Osteoblast (primary cell): ENCODE results near the gene MAVS. TPM values are rescaled to one million over a fixed set of nuclear protein-coding genes. Genes with fewer than 3 reads are reported as not detected.

Experiments used
- DNase-seq: peaks from one replicate; pipeline ENCODE4 v3.0.0; 2011; ENCODE audit warnings: low spot score, mixed read lengths; ENCODE audit not compliant: insufficient read length; ENCODE audit errors: missing footprints
- H2AFZ ChIP-seq: 2 replicates; pipeline ENCODE4 v1.6.0; 2011; ENCODE audit warnings: mild to moderate bottlenecking, low read length
- H3K27ac ChIP-seq: 2 replicates; pipeline ENCODE4 v1.5.1; 2011; ENCODE audit warnings: mild to moderate bottlenecking, low read depth, low read length, moderate library complexity
- H3K27me3 ChIP-seq: 2 replicates; pipeline ENCODE4 v1.6.0; 2012; ENCODE audit warnings: mild to moderate bottlenecking, control low read depth, inconsistent platforms, low read length, moderate library complexity; ENCODE audit not compliant: insufficient read depth
- H3K36me3 ChIP-seq: 2 replicates; pipeline ENCODE4 v1.5.1; 2011; ENCODE audit warnings: mild to moderate bottlenecking, low read length, control low read depth, moderate library complexity; ENCODE audit not compliant: insufficient read depth
- H3K4me1 ChIP-seq: 2 replicates; pipeline ENCODE4 v1.5.1; 2011; ENCODE audit warnings: mild to moderate bottlenecking, low read length, control low read depth, moderate library complexity; ENCODE audit not compliant: insufficient read depth
- H3K4me2 ChIP-seq: 2 replicates; pipeline ENCODE4 v1.6.0; 2011; ENCODE audit warnings: mild to moderate bottlenecking, low read length; ENCODE audit not compliant: insufficient read depth
- H3K4me3 ChIP-seq: fragments of 200-600 bp; sonication (generic); 3 replicates; pipeline ENCODE4 v1.5.1; 2012; ENCODE audit warnings: mild to moderate bottlenecking, low read length, inconsistent platforms; ENCODE audit not compliant: insufficient read depth
- H3K79me2 ChIP-seq: 2 replicates; pipeline ENCODE4 v1.6.0; 2012; ENCODE audit warnings: mild to moderate bottlenecking, low read length, control low read depth, inconsistent platforms; ENCODE audit not compliant: insufficient read depth
- H3K9me3 ChIP-seq: 2 replicates; pipeline ENCODE4 v1.5.1; 2011; ENCODE audit warnings: low read depth, low read length, control low read depth
- H4K20me1 ChIP-seq: 2 replicates; pipeline ENCODE4 v1.6.0; 2012; ENCODE audit warnings: mild to moderate bottlenecking, low read length, control low read depth; ENCODE audit not compliant: insufficient read depth
- total RNA-seq: library from RNA; depleted of rRNA; stranded (reverse); fragments of >200 nt; gene quantifications from 2 replicates; pipeline ENCODE4 v1.2.3, GENCODE V29; 2012
- TF ChIP-seq, protein P1 (sequence below): IDR thresholded peaks from 2 replicates; pipeline ENCODE4 v1.5.1; 2011; ENCODE audit warnings: mild to moderate bottlenecking, low read depth, low read length, moderate library complexity; ENCODE audit errors: extremely low read depth

The MAVS gene
- total RNA-seq, 1 donor: 32.2 TPM

- Histone ChIP-seq H3K79me2 (peaks cover 99% of the 10 kb centered on the region), H3K9me3 (no peaks in the 10 kb centered on the region), H4K20me1 (peaks cover 84% of the 10 kb centered on the region), H3K4me2 (no peak overlapping the region), H3K4me3 (no peak overlapping the region), H3K27me3 (no peaks in the 10 kb centered on the region), H3K4me1 (peaks cover 62% of the 10 kb centered on the region), H2AFZ (no peak overlapping the region), H3K27ac (no peak overlapping the region), H3K36me3 (peaks cover 5% of the 10 kb centered on the region)
- DNase-seq: no peak
- TF ChIP-seq, protein P1, sequence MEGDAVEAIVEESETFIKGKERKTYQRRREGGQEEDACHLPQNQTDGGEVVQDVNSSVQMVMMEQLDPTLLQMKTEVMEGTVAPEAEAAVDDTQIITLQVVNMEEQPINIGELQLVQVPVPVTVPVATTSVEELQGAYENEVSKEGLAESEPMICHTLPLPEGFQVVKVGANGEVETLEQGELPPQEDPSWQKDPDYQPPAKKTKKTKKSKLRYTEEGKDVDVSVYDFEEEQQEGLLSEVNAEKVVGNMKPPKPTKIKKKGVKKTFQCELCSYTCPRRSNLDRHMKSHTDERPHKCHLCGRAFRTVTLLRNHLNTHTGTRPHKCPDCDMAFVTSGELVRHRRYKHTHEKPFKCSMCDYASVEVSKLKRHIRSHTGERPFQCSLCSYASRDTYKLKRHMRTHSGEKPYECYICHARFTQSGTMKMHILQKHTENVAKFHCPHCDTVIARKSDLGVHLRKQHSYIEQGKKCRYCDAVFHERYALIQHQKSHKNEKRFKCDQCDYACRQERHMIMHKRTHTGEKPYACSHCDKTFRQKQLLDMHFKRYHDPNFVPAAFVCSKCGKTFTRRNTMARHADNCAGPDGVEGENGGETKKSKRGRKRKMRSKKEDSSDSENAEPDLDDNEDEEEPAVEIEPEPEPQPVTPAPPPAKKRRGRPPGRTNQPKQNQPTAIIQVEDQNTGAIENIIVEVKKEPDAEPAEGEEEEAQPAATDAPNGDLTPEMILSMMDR: no peak
These were observed 52.0 kb downstream of the MAVS start for GRCh38 chr20:3898639-3899038.

GRCh38 chr20:3900187-3900604, 53.6 kb downstream of the MAVS start:
- H3K4me1 ChIP-seq: peaks cover 56% of the 10 kb centered on the region
- peaks cover 79% of the 10 kb centered on the region for H4K20me1 ChIP-seq
- peaks cover 99% of the 10 kb centered on the region for H3K79me2 ChIP-seq
- TF ChIP-seq, protein P1: no peak
- H2AFZ ChIP-seq: no peak overlapping the region
- peak overlapping the region; percentile 9 for H3K4me2 ChIP-seq
- no peaks in the 10 kb centered on the region for H3K27me3 ChIP-seq
- no peak overlapping the region for H3K27ac ChIP-seq
- peak; percentile 55 for DNase-seq
- H3K9me3 ChIP-seq: no peaks in the 10 kb centered on the region
- H3K36me3 ChIP-seq: peaks cover 5% of the 10 kb centered on the region
- no peak overlapping the region for H3K4me3 ChIP-seq

- TF ChIP-seq, protein P1: no peak
- peak overlapping the region; percentile 68 for H3K4me2 ChIP-seq
- peaks cover 80% of the 10 kb centered on the region for H4K20me1 ChIP-seq
- H3K27ac ChIP-seq: peak overlapping the region; percentile 64
- no peak overlapping the region for H2AFZ ChIP-seq
- DNase-seq: peak; percentile 59
- H3K27me3 ChIP-seq: no peaks in the 10 kb centered on the region
- H3K79me2 ChIP-seq: peaks cover 99% of the 10 kb centered on the region
- H3K4me3 ChIP-seq: peak overlapping the region; percentile 45
- H3K36me3 ChIP-seq: peaks cover 5% of the 10 kb centered on the region
- H3K9me3 ChIP-seq: no peaks in the 10 kb centered on the region
- peaks cover 48% of the 10 kb centered on the region for H3K4me1 ChIP-seq
These were observed 54.5 kb downstream of the MAVS start for GRCh38 chr20:3901028-3901705.

DNA sequence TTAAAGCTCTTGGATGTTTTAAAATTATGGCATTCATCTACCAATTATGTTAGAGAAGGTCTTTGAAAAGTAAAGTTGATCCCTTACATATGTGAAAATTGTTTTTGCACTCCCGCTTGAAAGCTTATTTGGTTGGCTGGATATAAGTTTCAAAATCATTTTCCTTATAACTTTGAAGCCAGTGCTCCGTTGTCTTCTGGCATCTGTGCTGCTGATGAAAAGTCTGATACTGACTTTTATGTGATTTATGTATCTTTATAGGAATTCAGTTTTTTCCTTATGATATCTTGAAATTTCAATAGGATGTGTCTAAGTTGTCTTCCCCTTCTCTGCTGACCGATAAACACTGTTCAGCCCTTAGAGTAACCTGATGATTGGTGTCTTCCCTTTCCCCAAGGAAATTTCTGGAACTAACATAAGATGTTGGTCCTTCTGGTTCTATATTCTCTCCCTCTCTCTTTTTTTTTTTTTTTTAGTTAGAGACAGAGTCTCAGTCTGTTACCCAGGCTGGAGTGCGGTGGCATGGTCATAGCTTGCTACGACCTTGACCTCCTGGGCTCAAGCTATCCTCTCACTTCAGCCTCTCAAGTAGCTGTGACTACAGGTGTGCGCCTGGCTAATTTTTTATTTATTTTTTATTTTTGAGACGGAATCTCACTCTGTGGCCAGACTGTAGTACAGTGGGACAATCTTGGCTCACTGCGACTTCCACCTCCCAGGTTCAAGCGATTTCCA, 55.2 kb downstream of the MAVS start:
- H3K79me2 ChIP-seq: peaks cover 99% of the 10 kb centered on the region
- H3K27me3 ChIP-seq: no peaks in the 10 kb centered on the region
- TF ChIP-seq, protein P1: no peak
- peaks cover 80% of the 10 kb centered on the region for H4K20me1 ChIP-seq
- H3K9me3 ChIP-seq: no peaks in the 10 kb centered on the region
- peak overlapping the region; percentile 45 for H3K4me3 ChIP-seq
- H2AFZ ChIP-seq: no peak overlapping the region
- no peak for DNase-seq
- H3K36me3 ChIP-seq: peaks cover 5% of the 10 kb centered on the region
- H3K27ac ChIP-seq: peak overlapping the region; percentile 64
- H3K4me1 ChIP-seq: peaks cover 45% of the 10 kb centered on the region
- peak overlapping the region; percentile 68 for H3K4me2 ChIP-seq
